ENCODE measurements around the gene OR13C2.
"Not testable (repeated sequence)": the region's sequence is repeated elsewhere in the genome, so short reads cannot be mapped to it uniquely, and the experiment has no call there.

OR13C2 gene

GRCh38 chr9:104605527-104605926, at the start of gene OR13C2:
Gene OR13C2, minus strand, starts transcription at chr9:104605627. Its CDS starts 0 bp downstream, at chr9:104605627.
- DNase-seq: not testable (repeated sequence)

GRCh38 chr9:104635456-104635855, 30.0 kb upstream of the OR13C2 start:
- no peak for DNase-seq

- DNase-seq: no peak
Observed at GRCh38 chr9:104633976-104634520, 28.6 kb upstream of the OR13C2 start.

GRCh38 chr9:104625964-104626363, 20.5 kb upstream of the OR13C2 start:
- not testable (repeated sequence) for DNase-seq

GRCh38 chr9:104618104-104618503, 12.7 kb upstream of the OR13C2 start, which contains the start of gene OR13C9:
Gene OR13C9, minus strand, starts transcription at chr9:104618204. Its CDS starts 0 bp downstream, at chr9:104618204.
- DNase-seq: no peak

- no peak for DNase-seq
Observed at GRCh38 chr9:104617418-104617817, 12.0 kb upstream of the OR13C2 start.

- no peak for DNase-seq
Observed at GRCh38 chr9:104611213-104611612, 5.8 kb upstream of the OR13C2 start.

GRCh38 chr9:104608336-104608735, 2.9 kb upstream of the OR13C2 start:
- no peak for DNase-seq

GRCh38 chr9:104606152-104606551, 725 bp upstream of the OR13C2 start:
- no peak for DNase-seq

- DNase-seq: no peak
Observed at GRCh38 chr9:104604801-104605200, 626 bp downstream of the OR13C2 start.

GRCh38 chr9:104599313-104599712, 6.1 kb downstream of the OR13C2 start, which contains the start of gene OR13C5:
Gene OR13C5, minus strand, starts transcription at chr9:104599413. Its CDS starts 0 bp downstream, at chr9:104599413.
- DNase-seq: not testable (repeated sequence)

- DNase-seq: not testable (repeated sequence)
Observed at GRCh38 chr9:104598749-104599148, 6.7 kb downstream of the OR13C2 start.

- no peak for DNase-seq
Observed at GRCh38 chr9:104589626-104590025, 15.8 kb downstream of the OR13C2 start.

- no peak for DNase-seq
Observed at GRCh38 chr9:104586496-104587180, 18.8 kb downstream of the OR13C2 start.

GRCh38 chr9:104580562-104580961, 24.9 kb downstream of the OR13C2 start:
- no peak for DNase-seq

GRCh38 chr9:104577263-104577662, 28.2 kb downstream of the OR13C2 start:
- DNase-seq: no peak

- no peak for DNase-seq
Observed at GRCh38 chr9:104575456-104575855, 30.0 kb downstream of the OR13C2 start.

- no peak for DNase-seq
Observed at GRCh38 chr9:104572612-104573011, 32.8 kb downstream of the OR13C2 start.

GRCh38 chr9:104568868-104569267, 36.6 kb downstream of the OR13C2 start, which contains the start of gene OR13C8:
Gene OR13C8, plus strand, starts transcription at chr9:104569168. Its CDS starts 0 bp downstream, at chr9:104569168.
- no peak for DNase-seq

GRCh38 chr9:104564358-104564757, 41.1 kb downstream of the OR13C2 start:
- no peak for DNase-seq

- DNase-seq: peak in 1 of 2 experiments; percentile 12
Observed at GRCh38 chr9:104556830-104557634, 48.4 kb downstream of the OR13C2 start.

GRCh38 chr9:104555521-104555920, 49.9 kb downstream of the OR13C2 start:
- no peak for DNase-seq

Data from NCI-H187 (cell line).